Stimulated activated CD8-positive, alpha-beta memory T cell treated with anti-CD3 and anti-CD28 coated beads, Interleukin-15, amount 100 ng/mL, for 24 hours (primary cell): Measurements from ENCODE around the gene GRHL3.

ENCODE experiments used
- DNase-seq: peaks from one replicate; pipeline ENCODE4 v3.0.0-alpha.2; 2020; ENCODE audit warnings: low read depth

The GRHL3 gene

GRCh38 chr1:24317956-24318614 lies 1.1 kb upstream of the GRHL3 start:
- DNase-seq, result no peak

- no peak for DNase-seq
Measured at GRCh38 chr1:24318615-24319311, 394 bp upstream of the GRHL3 start.

GRCh38 chr1:24319962-24320361 lies 805 bp downstream of the GRHL3 start:
- no peak for DNase-seq

GRCh38 chr1:24321126-24321525 lies 2.0 kb downstream of the GRHL3 start:
- no peak for DNase-seq

- peak; percentile 40 for DNase-seq
Measured at GRCh38 chr1:24321697-24322469, 2.7 kb downstream of the GRHL3 start.

- DNase-seq, result no peak
Measured at GRCh38 chr1:24322470-24323177, 3.5 kb downstream of the GRHL3 start.

GRCh38 chr1:24323281-24323680 lies 4.1 kb downstream of the GRHL3 start:
- no peak for DNase-seq

GRCh38 chr1:24324903-24325302 lies 5.7 kb downstream of the GRHL3 start:
- no peak for DNase-seq

- DNase-seq, result no peak
Measured at GRCh38 chr1:24325587-24326449, 6.7 kb downstream of the GRHL3 start.

- no peak for DNase-seq
Measured at GRCh38 chr1:24327486-24327885, 8.3 kb downstream of the GRHL3 start.

- no peak for DNase-seq
Measured at GRCh38 chr1:24327891-24328290, 8.7 kb downstream of the GRHL3 start.

GRCh38 chr1:24329331-24329730 lies 10.2 kb downstream of the GRHL3 start:
- DNase-seq, result no peak

GRCh38 chr1:24329797-24330543 lies 10.8 kb downstream of the GRHL3 start:
- DNase-seq, result no peak

GRCh38 chr1:24331961-24332673 lies 13.0 kb downstream of the GRHL3 start:
- DNase-seq, result no peak

- DNase-seq, result no peak
Measured at GRCh38 chr1:24336075-24336474, 16.9 kb downstream of the GRHL3 start.

- no peak for DNase-seq
Measured at GRCh38 chr1:24337455-24337854, 18.3 kb downstream of the GRHL3 start.

GRCh38 chr1:24338447-24338846 lies 19.3 kb downstream of the GRHL3 start:
- DNase-seq, result no peak

- DNase-seq, result no peak
Measured at GRCh38 chr1:24339996-24340395, 20.8 kb downstream of the GRHL3 start.

- no peak for DNase-seq
Measured at GRCh38 chr1:24340770-24341169, 21.6 kb downstream of the GRHL3 start.

- DNase-seq, result no peak
Measured at GRCh38 chr1:24341260-24341659, 22.1 kb downstream of the GRHL3 start.
